Sigmoid colon (tissue), 7 donors: Measurements from ENCODE around the gene HSDL1. TPM values are rescaled to one million over a fixed set of nuclear protein-coding genes. Genes with fewer than 3 reads are reported as not detected.
A peak's percentile ranks its signal among the peaks of the same experiment; 100 is the strongest.
"Not testable (repeated sequence)": the region's sequence is repeated elsewhere in the genome, so short reads cannot be mapped to it uniquely, and the experiment has no call there.

Source experiments
- DNase-seq: peaks from one replicate; pipeline ENCODE4 v3.0.0-alpha.2; 2019
- H3K27ac ChIP-seq, 4 donors: fragments of 200-600 bp; sonication (generic); one replicate each; pipeline ENCODE4 v1.5.1; 2016 to 2019; ENCODE audit warnings: mild to moderate bottlenecking in 1 of 4
- H3K27me3 ChIP-seq, 3 donors: fragments of 200-600 bp; sonication (generic); one replicate each; pipeline ENCODE4 v1.5.1; 2019; ENCODE audit warnings: mild to moderate bottlenecking in 1 of 3
- H3K36me3 ChIP-seq, 4 donors: fragments of 200-600 bp; sonication (generic); one replicate each; pipeline ENCODE4 v1.5.1; 2016 to 2019
- H3K4me1 ChIP-seq, 4 donors: fragments of 200-600 bp; sonication (generic); one replicate each; pipeline ENCODE4 v1.5.1; 2017 to 2019
- H3K4me3 ChIP-seq, 4 donors: fragments of 200-600 bp; sonication (generic); one replicate each; pipeline ENCODE4 v1.5.1; 2017 to 2019; ENCODE audit warnings: mild to moderate bottlenecking in 2 of 4, moderate library complexity in 1 of 4
- H3K9me3 ChIP-seq, 4 donors: fragments of 200-600 bp in 3 of 4; sonication (generic) in 3 of 4; one replicate each; pipeline versions ENCODE4 v1.5.1 to v1.6.1; 2013 to 2019
- EP300 ChIP-seq, 4 donors: sonication (generic); formaldehyde crosslinking; IDR thresholded peaks; one replicate each; pipeline ENCODE4 v1.6.1; 2017; ENCODE audit warnings: antibody characterized with exemption in 4 of 4
- POLR2A ChIP-seq, 2 donors: fragments of 450-650 bp; IDR thresholded peaks; one replicate each; pipeline ENCODE4 v1.6.1; 2016; ENCODE audit warnings: antibody characterized with exemption in 2 of 2, mild to moderate bottlenecking in 2 of 2, moderate library complexity in 2 of 2
- POLR2AphosphoS5 ChIP-seq, 4 donors: sonication (generic); formaldehyde crosslinking; IDR thresholded peaks; one replicate each; pipeline ENCODE4 v1.6.1; 2017; ENCODE audit warnings: antibody characterized with exemption in 4 of 4
- WGBS, 2 donors: extraction: QIAGEN DNeasy Blood & Tissue Kit; methylation state at CpG; one replicate each; pipeline ENCODE4 v1.1.7; 2013; 5-methylcytosine and 5-hydroxymethylcytosine counted together
- intact Hi-C: fragments of 100-400 bp; cut with DNase I; formaldehyde crosslinking; loops from one replicate; pipeline ENCODE4 v1.15.1; 2023
- polyA plus RNA-seq, 3 donors: library from polyadenylated mRNA; stranded (reverse); fragments of 200-250 nt; gene quantifications; one replicate each; pipeline ENCODE4 v1.2.3, GENCODE V29; 2013
- total RNA-seq, 4 donors: library from RNA; depleted of rRNA; stranded (reverse); fragments of >200 nt; gene quantifications; one replicate each; pipeline ENCODE4 v1.1.0, GENCODE V29; 2016
- TF ChIP-seq, protein P1 (sequence below), 4 experiments: fragments of 450-650 bp in 3 of 4; fragments of 200-600 bp in 1 of 4; IDR thresholded peaks; one replicate each; pipeline ENCODE4 v1.5.1; 2016 to 2019; ENCODE audit warnings: antibody characterized with exemption in 4 of 4, mild to moderate bottlenecking in 3 of 4, moderate library complexity in 2 of 4
- donor health status: healthy with polysubstance abuse.
- donor health status: Bipolar disorder and iron deficiency.
- donor health status: healthy.

The HSDL1 gene
- total and polyA plus RNA-seq, 7 donors: 5.3 to 27.8 (median 11.4) TPM

DNA sequence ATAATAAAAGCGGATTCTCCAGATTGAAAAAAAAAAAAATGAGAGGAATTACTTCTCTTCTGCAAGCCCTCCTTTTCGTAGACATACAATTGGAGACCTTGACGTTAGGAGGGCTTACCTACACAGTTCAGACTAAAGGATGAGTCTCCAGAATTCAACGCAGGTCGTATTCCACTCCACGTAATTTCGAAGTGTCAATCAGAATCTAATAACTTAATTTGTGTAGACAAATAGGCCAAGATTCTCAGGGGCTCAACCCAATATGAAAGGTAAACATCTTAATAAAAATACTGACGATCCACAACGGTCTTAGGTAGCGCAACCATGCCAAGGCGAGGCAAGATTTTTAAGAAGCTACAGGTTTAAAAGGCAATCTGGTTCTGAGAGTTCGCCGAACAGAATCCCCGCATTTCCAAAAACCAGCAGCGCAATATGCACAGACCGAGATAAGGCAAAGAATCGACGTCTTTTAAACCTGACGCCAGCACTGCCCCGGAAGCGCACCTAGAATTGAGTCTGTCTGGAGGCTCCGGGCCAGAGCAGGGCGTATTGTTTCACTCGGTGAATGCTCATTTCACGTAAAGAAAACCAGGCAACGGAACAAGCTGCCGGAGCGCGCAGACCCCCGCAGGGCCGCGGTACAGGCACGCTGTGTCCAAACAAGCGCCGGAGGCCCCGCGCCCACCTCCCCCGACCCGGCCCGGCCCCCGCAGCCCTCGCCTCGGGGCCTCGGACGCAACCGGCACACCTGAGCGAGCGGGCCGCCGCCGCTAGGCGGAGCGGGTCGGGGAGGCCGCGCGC is 28.9 kb downstream of the HSDL1 start:
- Histone ChIP-seq H3K36me3 (no peaks in the 10 kb centered on the region), H3K4me1 (peaks cover 0 to 32% (median 22%) of the 10 kb centered on the region in 4 donors), H3K4me3 (peak overlapping the region; percentile 83 to 99 (median 86)), H3K27me3 (no peaks in the 10 kb centered on the region), H3K9me3 (no peaks in the 10 kb centered on the region), H3K27ac (peak overlapping the region; percentile 90 to 95 (median 94))
- TF ChIP-seq, protein P1, sequence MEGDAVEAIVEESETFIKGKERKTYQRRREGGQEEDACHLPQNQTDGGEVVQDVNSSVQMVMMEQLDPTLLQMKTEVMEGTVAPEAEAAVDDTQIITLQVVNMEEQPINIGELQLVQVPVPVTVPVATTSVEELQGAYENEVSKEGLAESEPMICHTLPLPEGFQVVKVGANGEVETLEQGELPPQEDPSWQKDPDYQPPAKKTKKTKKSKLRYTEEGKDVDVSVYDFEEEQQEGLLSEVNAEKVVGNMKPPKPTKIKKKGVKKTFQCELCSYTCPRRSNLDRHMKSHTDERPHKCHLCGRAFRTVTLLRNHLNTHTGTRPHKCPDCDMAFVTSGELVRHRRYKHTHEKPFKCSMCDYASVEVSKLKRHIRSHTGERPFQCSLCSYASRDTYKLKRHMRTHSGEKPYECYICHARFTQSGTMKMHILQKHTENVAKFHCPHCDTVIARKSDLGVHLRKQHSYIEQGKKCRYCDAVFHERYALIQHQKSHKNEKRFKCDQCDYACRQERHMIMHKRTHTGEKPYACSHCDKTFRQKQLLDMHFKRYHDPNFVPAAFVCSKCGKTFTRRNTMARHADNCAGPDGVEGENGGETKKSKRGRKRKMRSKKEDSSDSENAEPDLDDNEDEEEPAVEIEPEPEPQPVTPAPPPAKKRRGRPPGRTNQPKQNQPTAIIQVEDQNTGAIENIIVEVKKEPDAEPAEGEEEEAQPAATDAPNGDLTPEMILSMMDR (IDR thresholded peaks at IDR 0.05): peak in 1 of 4 experiments; percentile 39
- TF ChIP-seq EP300 (IDR thresholded peaks at IDR 0.05): no peak
- DNase-seq: no peak
- intact Hi-C loops: loop anchor here (2.0 to 5.0 kb wide), 3 partner anchors 29 to 191 kb away; partner anchors contain the start of genes DNAAF1, HSDL1 and TAF1C
- 1 to 2% methylated on average over 57 of the region's 57 CpGs for WGBS, 2 donors

GRCh38 chr16:84111949-84112348 is 33.0 kb downstream of the HSDL1 start:
- intact Hi-C loops, H3K9me3 ChIP-seq, H3K27ac ChIP-seq, H3K27me3 ChIP-seq, H3K4me3 ChIP-seq, H3K36me3 ChIP-seq, DNase-seq: not testable (repeated sequence)
- peaks cover 0 to 38% (median 19%) of the 10 kb centered on the region in 4 donors for H3K4me1 ChIP-seq
- WGBS, 2 donors: 91 to 94% methylated on average over 3 of the region's 3 CpGs

- 51 to 70% methylated on average over 3 of the region's 3 CpGs for WGBS, 2 donors
- Histone ChIP-seq H3K27ac (no peak overlapping the region), H3K4me3 (no peak overlapping the region), H3K4me1 (peaks cover 0 to 38% (median 19%) of the 10 kb centered on the region in 4 donors), H3K9me3 (no peaks in the 10 kb centered on the region), H3K27me3 (no peaks in the 10 kb centered on the region), H3K36me3 (peaks cover 0 to 4% (median 0%) of the 10 kb centered on the region in 4 donors)
- intact Hi-C loops: no loop called here
- no peak for TF ChIP-seq POLR2A (IDR thresholded peaks at IDR 0.05)
- TF ChIP-seq, protein P1 (IDR thresholded peaks at IDR 0.05): no peak
- TF ChIP-seq EP300 (IDR thresholded peaks at IDR 0.05): no peak
- TF ChIP-seq POLR2AphosphoS5 (IDR thresholded peaks at IDR 0.05): no peak
- DNase-seq: no peak
Observed at GRCh38 chr16:84111525-84111924, 33.5 kb downstream of the HSDL1 start.

GRCh38 chr16:84110527-84110926 is 34.5 kb downstream of the HSDL1 start:
- Histone ChIP-seq H3K27ac (no peak overlapping the region), H3K36me3 (peaks cover 0 to 4% (median 0%) of the 10 kb centered on the region in 4 donors), H3K4me1 (peaks cover 0 to 36% (median 15%) of the 10 kb centered on the region in 4 donors), H3K27me3 (no peaks in the 10 kb centered on the region), H3K4me3 (no peak overlapping the region), H3K9me3 (no peaks in the 10 kb centered on the region)
- TF ChIP-seq EP300 (IDR thresholded peaks at IDR 0.05) (no peak), POLR2A (IDR thresholded peaks at IDR 0.05) (no peak), POLR2AphosphoS5 (IDR thresholded peaks at IDR 0.05) (no peak)
- TF ChIP-seq, protein P1 (IDR thresholded peaks at IDR 0.05): no peak
- WGBS, 2 donors: 81 to 88% methylated on average over 3 of the region's 3 CpGs
- intact Hi-C loops: no loop called here
- no peak for DNase-seq

GRCh38 chr16:84109598-84110335 is 35.2 kb downstream of the HSDL1 start:
- TF ChIP-seq, protein P1 (IDR thresholded peaks at IDR 0.05): no peak
- no peak for TF ChIP-seq POLR2A (IDR thresholded peaks at IDR 0.05)
- TF ChIP-seq POLR2AphosphoS5 (IDR thresholded peaks at IDR 0.05): no peak
- TF ChIP-seq EP300 (IDR thresholded peaks at IDR 0.05): no peak
- H3K4me1 ChIP-seq: peaks cover 0 to 29% (median 8%) of the 10 kb centered on the region in 4 donors
- H3K27ac ChIP-seq: no peak overlapping the region
- no peaks in the 10 kb centered on the region for H3K9me3 ChIP-seq
- WGBS, 2 donors: 78 to 80% methylated on average over 6 of the region's 6 CpGs
- intact Hi-C loops: no loop called here
- H3K27me3 ChIP-seq: no peaks in the 10 kb centered on the region
- H3K36me3 ChIP-seq: peaks cover 0 to 4% (median 0%) of the 10 kb centered on the region in 4 donors
- no peak for DNase-seq
- H3K4me3 ChIP-seq: no peak overlapping the region
